Cardiac fibroblast (primary cell): ENCODE results near the gene CPSF4L.

Source experiments
- DNase-seq, 2 donors: peaks; one replicate each; pipeline versions ENCODE4 v3.0.0 to v3.0.0-alpha.2; 2010; ENCODE audit warnings: low read depth in 2 of 2
- H3K4me3 ChIP-seq, 2 donors: replicated peaks in 1 of 2; 1 replicate in 1 of 2; 2 replicates in 1 of 2; pipeline ENCODE4 v1.5.1; 2011; ENCODE audit warnings: low read depth in 2 of 2, low read length in 2 of 2, mild to moderate bottlenecking in 2 of 2, moderate library complexity in 1 of 2
- TF ChIP-seq, protein P1 (sequence below): IDR thresholded peaks from one replicate; pipeline ENCODE4 v1.5.1; 2011; ENCODE audit warnings: low read depth, mild to moderate bottlenecking, low read length, inconsistent platforms

The CPSF4L gene

DNA sequence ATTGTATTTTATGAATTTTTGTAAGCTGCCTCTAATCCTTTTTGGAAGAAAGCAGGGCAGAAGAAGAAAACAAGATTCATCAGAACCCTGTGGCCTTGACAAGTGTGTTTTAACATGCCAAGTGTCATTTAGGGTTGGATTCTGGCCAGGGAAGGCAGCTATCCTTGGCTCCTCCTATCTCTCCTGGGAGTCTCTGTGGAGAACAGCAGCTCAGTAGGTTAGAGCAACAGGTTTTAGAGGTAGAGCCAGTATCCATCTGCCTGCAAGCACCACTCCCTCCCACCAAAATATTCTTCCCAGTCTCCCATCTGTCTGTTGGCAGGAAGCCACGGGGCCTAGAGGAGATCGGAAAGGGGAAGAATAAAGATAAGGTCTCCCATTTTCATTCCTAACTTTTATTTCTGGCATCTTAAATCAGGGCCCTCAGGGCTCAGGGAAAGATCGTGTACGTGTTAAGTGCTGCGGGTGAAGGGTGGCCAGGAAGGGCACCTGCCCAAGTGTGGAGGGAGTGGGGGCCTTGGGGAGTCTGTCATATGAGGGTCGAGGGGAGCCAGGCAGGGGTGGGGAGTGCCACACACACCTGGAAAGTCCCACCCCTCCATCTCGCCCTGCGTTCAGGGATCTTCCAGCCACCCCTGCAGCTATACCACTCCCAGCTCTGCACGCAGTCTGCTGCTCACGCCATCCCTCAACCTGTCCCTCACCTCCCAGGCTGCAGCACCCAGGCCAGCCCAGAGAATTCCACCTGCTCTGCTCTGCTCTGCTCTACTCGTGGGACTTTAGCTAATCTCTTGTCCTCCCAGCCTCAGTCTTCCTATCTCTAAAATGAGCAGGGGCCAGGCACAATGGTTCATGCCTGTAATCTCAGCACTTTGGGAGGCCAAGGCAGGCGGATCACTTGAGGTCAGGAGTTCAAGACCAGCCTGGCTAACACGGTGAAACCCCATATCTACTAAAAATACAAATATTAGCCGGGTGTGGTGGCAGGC is 17.1 kb upstream of the CPSF4L start:
- peak; percentile 23 to 57 for DNase-seq
- TF ChIP-seq, protein P1, sequence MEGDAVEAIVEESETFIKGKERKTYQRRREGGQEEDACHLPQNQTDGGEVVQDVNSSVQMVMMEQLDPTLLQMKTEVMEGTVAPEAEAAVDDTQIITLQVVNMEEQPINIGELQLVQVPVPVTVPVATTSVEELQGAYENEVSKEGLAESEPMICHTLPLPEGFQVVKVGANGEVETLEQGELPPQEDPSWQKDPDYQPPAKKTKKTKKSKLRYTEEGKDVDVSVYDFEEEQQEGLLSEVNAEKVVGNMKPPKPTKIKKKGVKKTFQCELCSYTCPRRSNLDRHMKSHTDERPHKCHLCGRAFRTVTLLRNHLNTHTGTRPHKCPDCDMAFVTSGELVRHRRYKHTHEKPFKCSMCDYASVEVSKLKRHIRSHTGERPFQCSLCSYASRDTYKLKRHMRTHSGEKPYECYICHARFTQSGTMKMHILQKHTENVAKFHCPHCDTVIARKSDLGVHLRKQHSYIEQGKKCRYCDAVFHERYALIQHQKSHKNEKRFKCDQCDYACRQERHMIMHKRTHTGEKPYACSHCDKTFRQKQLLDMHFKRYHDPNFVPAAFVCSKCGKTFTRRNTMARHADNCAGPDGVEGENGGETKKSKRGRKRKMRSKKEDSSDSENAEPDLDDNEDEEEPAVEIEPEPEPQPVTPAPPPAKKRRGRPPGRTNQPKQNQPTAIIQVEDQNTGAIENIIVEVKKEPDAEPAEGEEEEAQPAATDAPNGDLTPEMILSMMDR = no peak
- H3K4me3 ChIP-seq = no peak overlapping the region

DNA sequence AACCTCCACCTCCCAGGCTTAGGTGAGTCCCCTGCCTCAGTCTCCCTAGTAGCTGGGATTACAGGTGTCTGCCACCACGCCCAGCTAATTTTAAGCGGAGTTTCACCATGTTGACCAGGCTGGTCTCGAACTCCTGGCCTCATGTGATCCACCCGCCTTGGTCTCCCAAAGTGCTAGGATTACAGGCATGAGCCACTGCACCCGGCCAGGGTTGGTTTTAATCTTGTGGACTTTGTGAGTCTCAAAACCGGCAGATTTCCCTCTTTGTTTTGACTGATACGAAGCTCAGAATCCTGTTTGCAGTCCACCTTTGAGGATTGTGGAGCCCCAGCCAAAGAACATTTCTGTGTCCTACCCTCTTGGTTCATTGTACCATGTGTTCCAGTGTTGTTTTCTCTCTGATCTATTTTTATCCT is 16.4 kb upstream of the CPSF4L start:
- no peak overlapping the region for H3K4me3 ChIP-seq
- TF ChIP-seq, protein P1 = no peak
- no peak for DNase-seq

DNA sequence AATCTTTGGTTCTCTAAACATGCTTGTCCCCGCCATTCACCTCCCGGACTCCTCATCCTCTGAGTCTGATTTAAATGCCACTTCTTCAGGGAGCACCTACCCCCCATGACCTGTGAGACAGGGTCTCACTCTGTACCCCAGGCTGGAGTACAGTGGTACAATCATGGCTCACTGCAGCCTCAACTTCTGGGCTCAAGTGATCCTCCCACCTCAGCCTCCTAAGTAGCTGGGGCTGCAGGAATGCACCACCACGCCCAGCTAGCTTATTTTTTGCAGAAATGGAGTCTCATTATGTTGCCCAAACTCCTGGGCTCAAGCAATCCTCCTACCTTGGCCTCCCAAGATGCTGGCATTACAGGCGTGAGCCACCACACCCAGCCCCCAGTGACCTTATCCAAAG is 12.8 kb upstream of the CPSF4L start:
- DNase-seq = no peak
- TF ChIP-seq, protein P1 = no peak
- H3K4me3 ChIP-seq = no peak overlapping the region

DNA sequence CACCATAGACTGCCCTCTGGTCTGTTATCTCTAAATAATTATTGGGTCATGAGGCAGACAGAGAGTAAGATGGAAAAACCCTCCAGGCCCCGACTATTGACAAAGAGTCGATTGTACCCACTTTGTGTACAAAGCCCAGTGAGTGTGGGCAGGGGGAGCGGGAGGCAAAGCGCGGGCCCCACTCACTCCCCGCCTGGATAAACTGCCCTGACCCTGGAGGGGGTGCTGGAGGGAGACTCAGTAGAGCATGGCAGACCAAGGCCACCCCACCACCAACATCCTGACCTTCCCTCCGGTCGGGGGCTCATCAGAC is 11.2 kb upstream of the CPSF4L start:
- TF ChIP-seq, protein P1 = no peak
- no peak for DNase-seq
- no peak overlapping the region for H3K4me3 ChIP-seq

DNA sequence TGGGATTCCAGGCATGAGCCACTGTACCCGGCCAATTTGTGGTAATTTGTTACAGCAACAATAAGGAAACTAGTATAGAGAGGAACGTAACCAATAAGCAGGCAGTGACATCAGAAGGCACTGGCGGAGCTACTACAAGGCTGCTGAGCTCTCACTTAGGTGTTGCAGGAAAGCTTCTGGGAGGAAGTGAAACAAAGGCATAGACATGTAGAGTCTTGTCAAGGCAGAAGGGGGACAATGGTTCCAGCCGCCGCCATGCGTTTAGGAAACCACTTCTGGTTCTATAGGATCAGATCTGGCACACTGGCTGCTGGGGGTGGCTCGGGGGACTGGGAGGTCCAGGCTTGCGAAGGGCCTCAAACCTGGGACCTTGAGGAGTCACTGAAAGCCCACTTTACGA is 9.4 kb upstream of the CPSF4L start:
- no peak for DNase-seq
- TF ChIP-seq, protein P1 = no peak
- no peak overlapping the region for H3K4me3 ChIP-seq

DNA sequence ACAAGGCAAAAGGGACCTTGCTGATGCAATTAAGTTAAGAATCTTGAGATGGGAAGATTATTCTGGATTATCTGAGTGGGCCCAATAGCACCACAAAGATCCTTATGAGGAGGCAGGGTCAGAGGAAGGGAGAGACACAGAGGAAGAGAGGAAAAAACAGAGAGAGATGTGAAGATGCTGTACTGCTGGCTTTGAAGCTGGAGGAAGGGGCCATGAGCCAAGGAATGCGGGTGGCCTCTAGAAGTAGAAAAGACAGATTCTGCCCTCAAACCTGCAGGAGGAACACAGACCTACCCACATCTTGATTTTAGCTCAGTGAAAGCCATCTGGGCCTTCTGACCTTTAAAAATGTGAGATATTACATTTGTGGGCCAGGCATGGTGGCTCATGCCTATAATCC is 8.1 kb upstream of the CPSF4L start:
- DNase-seq = no peak
- no peak overlapping the region for H3K4me3 ChIP-seq
- TF ChIP-seq, protein P1 = no peak

DNA sequence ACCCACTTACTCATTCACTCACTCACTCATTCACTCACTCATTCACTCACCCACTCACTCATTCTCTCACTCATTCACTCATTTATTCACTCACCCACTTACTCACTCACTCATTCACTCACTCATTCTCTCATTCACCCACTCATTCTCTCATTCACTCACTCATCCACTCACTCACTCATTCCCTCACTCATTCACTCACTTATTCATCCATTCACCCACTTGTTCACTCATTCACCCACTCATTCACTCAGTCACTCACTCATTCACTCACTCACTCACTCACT is 7.6 kb upstream of the CPSF4L start:
- no peak overlapping the region for H3K4me3 ChIP-seq
- no peak for DNase-seq
- TF ChIP-seq, protein P1 = no peak
